Measurements from ENCODE around the gene TMEM44.

DNA sequence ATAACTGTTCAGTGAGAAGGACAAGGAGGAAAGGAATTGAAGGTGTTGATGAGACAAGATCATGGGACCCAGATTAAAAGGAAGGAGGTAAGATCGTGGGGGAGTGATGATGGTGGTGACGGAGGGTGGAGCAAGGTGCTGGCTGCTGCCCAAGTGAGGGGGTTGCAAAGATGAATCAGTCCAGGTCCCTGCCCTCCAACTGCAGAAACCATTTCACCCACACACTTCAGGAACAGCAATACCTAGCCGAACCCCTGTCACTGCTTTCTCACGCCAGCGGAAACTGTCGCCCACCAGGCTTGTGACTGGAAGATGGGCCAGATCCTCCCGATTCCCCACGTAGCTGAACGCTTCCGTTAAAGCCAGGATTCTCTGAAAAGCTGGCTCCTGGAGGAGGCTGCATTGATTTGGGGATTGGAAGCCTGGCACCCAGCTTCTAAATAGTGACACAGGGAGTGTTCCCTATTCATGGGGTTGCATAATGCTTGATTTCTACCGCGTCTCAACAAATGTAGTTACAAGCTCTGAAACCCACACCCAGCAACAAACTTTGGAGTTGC is 41.9 kb upstream of the TMEM44 start:
- TF ChIP-seq, protein P1, sequence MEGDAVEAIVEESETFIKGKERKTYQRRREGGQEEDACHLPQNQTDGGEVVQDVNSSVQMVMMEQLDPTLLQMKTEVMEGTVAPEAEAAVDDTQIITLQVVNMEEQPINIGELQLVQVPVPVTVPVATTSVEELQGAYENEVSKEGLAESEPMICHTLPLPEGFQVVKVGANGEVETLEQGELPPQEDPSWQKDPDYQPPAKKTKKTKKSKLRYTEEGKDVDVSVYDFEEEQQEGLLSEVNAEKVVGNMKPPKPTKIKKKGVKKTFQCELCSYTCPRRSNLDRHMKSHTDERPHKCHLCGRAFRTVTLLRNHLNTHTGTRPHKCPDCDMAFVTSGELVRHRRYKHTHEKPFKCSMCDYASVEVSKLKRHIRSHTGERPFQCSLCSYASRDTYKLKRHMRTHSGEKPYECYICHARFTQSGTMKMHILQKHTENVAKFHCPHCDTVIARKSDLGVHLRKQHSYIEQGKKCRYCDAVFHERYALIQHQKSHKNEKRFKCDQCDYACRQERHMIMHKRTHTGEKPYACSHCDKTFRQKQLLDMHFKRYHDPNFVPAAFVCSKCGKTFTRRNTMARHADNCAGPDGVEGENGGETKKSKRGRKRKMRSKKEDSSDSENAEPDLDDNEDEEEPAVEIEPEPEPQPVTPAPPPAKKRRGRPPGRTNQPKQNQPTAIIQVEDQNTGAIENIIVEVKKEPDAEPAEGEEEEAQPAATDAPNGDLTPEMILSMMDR (IDR thresholded peaks at IDR 0.05), result no peak
- TF ChIP-seq EP300 (IDR thresholded peaks at IDR 0.05), result no peak
- no peak for TF ChIP-seq POLR2AphosphoS5 (IDR thresholded peaks at IDR 0.05)
